Heart right ventricle (tissue), 16 donors: Measurements from ENCODE around the gene IRX2. TPM values are rescaled to one million over a fixed set of nuclear protein-coding genes. Genes with fewer than 3 reads are reported as not detected.

Experiments used
- ATAC-seq, 8 donors: fragments of 200-7000 bp; cut with Tn5 transposase; one replicate each; pipeline ENCODE4 v1.9.1; 2020; ENCODE audit warnings: mild to moderate bottlenecking in 8 of 8, moderate library complexity in 8 of 8, moderate number of reproducible peaks in 1 of 8
- DNase-seq, 2 donors: peaks; one replicate each; pipeline ENCODE4 v3.0.0-alpha.2; 2020
- H3K27ac ChIP-seq, 10 donors: fragments of 200-600 bp; sonication (generic) in 2 of 10; one replicate each; pipeline versions ENCODE4 v1.5.0 to v1.8.0; 2020 to 2022; ENCODE audit warnings: mild to moderate bottlenecking in 3 of 10
- H3K27me3 ChIP-seq, 7 donors: fragments of 200-600 bp; one replicate each; pipeline ENCODE4 v1.8.0; 2021 to 2022; ENCODE audit warnings: mild to moderate bottlenecking in 2 of 7
- H3K36me3 ChIP-seq, 9 donors: fragments of 200-600 bp; sonication (generic) in 1 of 9; one replicate each; pipeline versions ENCODE4 v1.5.0 to v1.8.0; 2020 to 2022; ENCODE audit warnings: mild to moderate bottlenecking in 2 of 9
- H3K4me1 ChIP-seq, 9 donors: fragments of 200-600 bp; sonication (generic) in 1 of 9; one replicate each; pipeline versions ENCODE4 v1.5.0 to v1.8.0; 2020 to 2022; ENCODE audit warnings: mild to moderate bottlenecking in 4 of 9
- H3K4me3 ChIP-seq, 10 donors: fragments of 200-600 bp; sonication (generic) in 2 of 10; one replicate each; pipeline versions ENCODE4 v1.5.0 to v1.8.0; 2020 to 2022; ENCODE audit warnings: mild to moderate bottlenecking in 7 of 10, moderate library complexity in 2 of 10
- H3K9me3 ChIP-seq, 11 donors: fragments of 200-600 bp in 10 of 11; sonication (generic) in 2 of 11; one replicate each; pipeline versions ENCODE4 v1.5.0 to v1.8.0; 2013 to 2022; ENCODE audit warnings: mild to moderate bottlenecking in 2 of 11, control low read depth in 1 of 11, moderate library complexity in 1 of 11
- WGBS, 2 donors: extraction: QIAGEN DNeasy Blood & Tissue Kit; methylation state at CpG; one replicate each; pipeline ENCODE4 v1.1.7; 2013; ENCODE audit warnings: inconsistent platforms in 1 of 2; 5-methylcytosine and 5-hydroxymethylcytosine counted together
- intact Hi-C, 10 donors: fragments of 100-400 bp; cut with DNase I; formaldehyde crosslinking; loops; one replicate each; pipeline versions ENCODE4 v1.11.1 to v1.14.2; 2022
- polyA plus RNA-seq, 2 donors: library from polyadenylated mRNA; stranded (reverse); fragments of 200-250 nt; gene quantifications; one replicate each; pipeline ENCODE4 v1.2.3, GENCODE V29; 2013
- total RNA-seq, 10 donors: library from RNA; stranded (reverse); fragmentation: NEBNext Ultra II Directional in 3 of 10; extraction: Animal tissue kit (Norgen Biotek cat#: 25700) in 3 of 10; gene quantifications; one replicate each; pipeline versions ENCODE4 v1.2.1 to v1.2.4, GENCODE V29; 2021 to 2023
- TF ChIP-seq, protein P1 (sequence below), 9 donors: fragments of 200-600 bp; sonication (generic) in 2 of 9; IDR thresholded peaks; one replicate each; pipeline versions ENCODE4 v1.5.0 to v1.8.0; 2021 to 2022; ENCODE audit warnings: antibody characterized with exemption in 9 of 9, mild to moderate bottlenecking in 5 of 9, moderate library complexity in 1 of 9
- donor health status: Arrhythmogenic right ventricular cardiomyopathy.
- donor health status: ischemic (EF 13 %, LVEDD 7.1; RV severe dilation, severe dysfunction).
- donor health status: healthy with polysubstance abuse.
- donor health status: DM: no; HTN: yes; CAD: no.
- donor health status: DM: no; HTN: no; CAD: no.
- donor health status: ischemic (EF 25% LVEDD 6.9; RV normal size, moderate dysfunction).
- donor health status: ischemic (EF 25% LVEDD 5.7; RV mildly dilated, moderate dysfunction).
- donor health status: healthy.
- donor health status: DM: yes; HTN: yes; CAD: no.
- donor health status: Ischemic cardiomyopathy.
- donor health status: ischemic (EF 35%, LVEDD 5.7; RV mildly dilated, moderate dysfunction).
- donor health status: nonischemic (EF 11% LVEDD 7.7; RV severe dilation, severe dysfunction).
- donor health status: DM: yes; HTN: yes; CAD: no.
- donor health status: PGD.
- donor health status: ischemic (EF 29% LVEDD 5.4; RV normal size, mild dysfunction).
- donor health status: nonischemic (EF 23%, LVEDD 6.1; RV moderate dilation, normal function).

IRX2 gene
- total and polyA plus RNA-seq, 12 donors: 0.09 to 6.4 (median 1.3) TPM

DNA sequence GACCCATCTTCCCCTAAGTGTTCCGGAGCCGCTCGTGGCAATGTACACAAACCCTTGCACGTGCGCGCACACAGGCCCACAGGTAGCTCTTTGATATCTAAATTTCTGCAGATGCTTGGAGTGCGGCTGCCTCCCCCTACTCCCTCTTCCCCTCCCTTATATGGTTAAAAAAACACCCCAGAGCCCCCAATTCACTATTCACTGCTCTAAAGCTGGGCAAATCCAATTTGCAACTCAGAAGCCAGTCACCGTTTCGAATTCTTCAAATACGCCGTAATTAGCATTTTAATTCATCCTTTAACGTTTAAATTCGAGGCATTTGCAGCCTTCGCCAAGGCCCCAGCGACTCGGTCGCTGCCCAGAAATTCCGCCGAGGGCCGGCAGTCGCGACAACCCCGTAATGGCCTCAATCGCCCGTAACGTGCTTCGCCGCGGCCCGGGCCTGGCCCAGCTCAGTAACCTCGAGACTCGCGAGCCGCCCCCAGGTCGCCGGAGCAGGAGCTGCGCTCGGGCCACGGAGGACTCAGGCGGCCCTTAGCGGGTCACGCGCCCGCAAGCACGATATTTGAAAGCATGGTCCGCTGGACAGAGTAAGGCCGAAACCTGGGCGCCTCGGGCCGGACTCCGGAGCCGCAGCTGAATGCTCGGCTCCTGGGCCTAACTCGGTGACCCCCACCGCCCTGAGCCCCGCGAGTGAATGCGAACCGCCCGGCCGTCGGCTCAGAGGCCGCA lies 1.3 kb downstream of the IRX2 start:
- no peaks in the 10 kb centered on the region for H3K36me3 ChIP-seq
- peak overlapping the region in 5 of 10 donors; percentile 26 to 67 (median 35) for H3K27ac ChIP-seq
- H3K4me3 ChIP-seq: peak overlapping the region; percentile 29 to 50 (median 43)
- H3K4me1 ChIP-seq: peaks cover 2 to 34% (median 12%) of the 10 kb centered on the region in 9 donors
- intact Hi-C loops: no loop called here
- DNase-seq (no peak), ATAC-seq (no peak)
- H3K27me3 ChIP-seq: peaks cover 46 to 98% (median 94%) of the 10 kb centered on the region in 7 donors
- TF ChIP-seq, protein P1, sequence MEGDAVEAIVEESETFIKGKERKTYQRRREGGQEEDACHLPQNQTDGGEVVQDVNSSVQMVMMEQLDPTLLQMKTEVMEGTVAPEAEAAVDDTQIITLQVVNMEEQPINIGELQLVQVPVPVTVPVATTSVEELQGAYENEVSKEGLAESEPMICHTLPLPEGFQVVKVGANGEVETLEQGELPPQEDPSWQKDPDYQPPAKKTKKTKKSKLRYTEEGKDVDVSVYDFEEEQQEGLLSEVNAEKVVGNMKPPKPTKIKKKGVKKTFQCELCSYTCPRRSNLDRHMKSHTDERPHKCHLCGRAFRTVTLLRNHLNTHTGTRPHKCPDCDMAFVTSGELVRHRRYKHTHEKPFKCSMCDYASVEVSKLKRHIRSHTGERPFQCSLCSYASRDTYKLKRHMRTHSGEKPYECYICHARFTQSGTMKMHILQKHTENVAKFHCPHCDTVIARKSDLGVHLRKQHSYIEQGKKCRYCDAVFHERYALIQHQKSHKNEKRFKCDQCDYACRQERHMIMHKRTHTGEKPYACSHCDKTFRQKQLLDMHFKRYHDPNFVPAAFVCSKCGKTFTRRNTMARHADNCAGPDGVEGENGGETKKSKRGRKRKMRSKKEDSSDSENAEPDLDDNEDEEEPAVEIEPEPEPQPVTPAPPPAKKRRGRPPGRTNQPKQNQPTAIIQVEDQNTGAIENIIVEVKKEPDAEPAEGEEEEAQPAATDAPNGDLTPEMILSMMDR (IDR thresholded peaks at IDR 0.05): no peak
- no peaks in the 10 kb centered on the region for H3K9me3 ChIP-seq
- WGBS, 2 donors: 6 to 8% methylated on average over 63 of the region's 63 CpGs

DNA sequence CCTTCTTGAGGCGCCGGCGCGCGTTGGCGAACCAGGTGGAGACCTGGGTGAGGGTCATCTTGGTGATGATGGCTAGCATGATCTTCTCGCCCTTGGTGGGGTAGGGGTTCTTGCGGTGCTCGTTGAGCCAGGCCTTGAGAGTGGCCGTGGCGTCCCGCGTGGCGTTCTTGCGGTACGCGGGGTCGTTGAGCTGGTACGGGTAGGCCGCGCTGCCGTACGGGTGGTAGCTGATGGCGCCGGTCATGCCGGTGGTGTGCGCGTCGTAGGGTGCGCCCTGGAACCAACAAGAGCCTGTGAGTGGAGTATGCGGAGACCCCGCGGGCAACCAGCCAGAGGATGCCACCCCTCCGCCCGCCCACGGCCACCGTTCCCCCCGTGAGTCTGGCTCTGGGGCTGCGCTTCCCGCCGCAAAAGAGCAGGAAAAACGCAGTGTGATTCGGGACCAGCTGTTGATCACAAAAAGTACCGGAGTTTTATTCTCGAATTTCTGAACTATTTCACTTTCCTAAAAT lies 1.9 kb downstream of the IRX2 start:
- Histone ChIP-seq H3K9me3 (no peaks in the 10 kb centered on the region), H3K4me3 (no peak overlapping the region), H3K27ac (no peak overlapping the region), H3K4me1 (peaks cover 1 to 27% (median 10%) of the 10 kb centered on the region in 9 donors), H3K27me3 (peaks cover 41 to 98% (median 94%) of the 10 kb centered on the region in 7 donors), H3K36me3 (no peaks in the 10 kb centered on the region)
- ATAC-seq (no peak), DNase-seq (no peak)
- WGBS, 2 donors: 25 to 31% methylated on average over 45 of the region's 45 CpGs
- TF ChIP-seq, protein P1 (IDR thresholded peaks at IDR 0.05): no peak
- intact Hi-C loops: no loop called here

DNA sequence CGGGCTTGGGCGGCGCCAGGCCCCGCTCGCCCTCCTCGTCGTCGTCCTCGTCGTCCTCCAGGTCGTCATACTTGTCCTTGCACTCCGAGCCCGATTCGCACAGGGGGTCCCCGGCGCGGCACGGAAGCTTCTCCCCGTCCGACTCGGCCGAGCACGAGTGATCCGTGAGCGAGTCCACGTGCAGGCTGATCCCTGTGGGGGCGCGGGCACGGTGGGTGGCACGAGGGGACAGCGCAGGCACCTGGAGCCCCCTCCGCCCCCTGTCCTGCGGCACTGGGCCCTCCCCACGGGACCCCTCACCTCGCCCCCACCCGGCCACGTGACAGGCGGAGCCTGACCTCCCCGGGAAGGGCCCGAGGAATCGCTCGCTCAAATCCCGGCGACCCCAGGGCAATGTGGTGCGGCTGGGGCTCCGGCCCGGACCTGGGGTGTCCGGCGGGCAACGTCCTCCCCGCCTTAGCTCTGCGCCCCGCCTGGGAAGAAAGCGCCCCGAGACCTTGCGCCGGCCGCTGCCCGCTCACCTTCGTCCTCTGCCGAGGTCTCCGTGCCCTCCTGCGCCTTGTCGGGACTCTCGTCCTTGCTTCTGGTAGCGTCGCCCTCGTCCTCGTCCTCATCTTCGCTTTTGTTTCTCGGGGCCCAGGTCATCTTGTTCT lies 2.5 kb downstream of the IRX2 start:
- Histone ChIP-seq H3K4me3 (no peak overlapping the region), H3K36me3 (no peaks in the 10 kb centered on the region), H3K9me3 (no peaks in the 10 kb centered on the region), H3K4me1 (peaks cover 0 to 24% (median 6%) of the 10 kb centered on the region in 9 donors), H3K27ac (no peak overlapping the region), H3K27me3 (peaks cover 37 to 98% (median 94%) of the 10 kb centered on the region in 7 donors)
- ATAC-seq (no peak), DNase-seq (no peak)
- TF ChIP-seq, protein P1 (IDR thresholded peaks at IDR 0.05): no peak
- WGBS, 2 donors: 28 to 35% methylated on average over 55 to 71 of the region's 71 CpGs
- intact Hi-C loops: no loop called here

DNA sequence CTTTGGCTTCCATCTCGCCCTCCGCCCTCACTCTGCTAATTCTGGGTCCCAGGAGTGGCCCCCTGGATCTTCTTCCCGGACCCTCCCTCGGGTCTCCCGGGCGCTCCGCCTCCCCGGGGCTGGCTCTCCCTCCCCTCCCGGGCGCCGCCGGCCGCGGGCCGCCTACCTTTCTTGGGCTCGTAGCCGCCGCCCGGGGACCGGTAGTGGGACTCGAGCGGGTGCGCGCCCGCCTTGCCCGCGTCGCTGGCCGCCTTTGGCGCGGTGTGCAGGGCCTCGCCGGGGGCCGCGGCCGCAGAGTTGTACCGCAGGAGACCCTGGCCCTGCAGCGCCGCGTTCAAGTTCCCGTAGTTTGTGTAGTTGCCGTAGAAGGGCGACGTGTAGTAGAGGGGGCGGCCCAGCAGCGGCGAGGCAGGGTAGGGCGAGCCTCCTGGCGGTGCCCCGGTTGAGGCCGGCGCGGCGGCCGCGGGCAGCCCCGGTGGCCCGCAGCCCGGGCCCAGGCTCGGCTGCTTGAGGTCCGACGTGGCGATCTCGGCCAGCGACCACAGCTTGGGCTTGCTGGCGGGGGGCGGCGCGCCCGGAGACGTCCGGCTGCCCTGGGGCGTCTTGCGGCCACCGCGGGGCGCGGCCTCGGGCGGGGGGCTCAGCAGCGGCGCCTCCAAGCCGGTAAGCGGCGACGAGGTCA lies 3.2 kb downstream of the IRX2 start:
- no peak for DNase-seq
- ATAC-seq: no peak
- Histone ChIP-seq H3K36me3 (no peaks in the 10 kb centered on the region), H3K27me3 (peaks cover 37 to 97% (median 94%) of the 10 kb centered on the region in 7 donors), H3K4me3 (no peak overlapping the region), H3K9me3 (no peaks in the 10 kb centered on the region), H3K4me1 (peaks cover 0 to 20% (median 6%) of the 10 kb centered on the region in 9 donors), H3K27ac (no peak overlapping the region)
- TF ChIP-seq, protein P1 (IDR thresholded peaks at IDR 0.05): no peak
- intact Hi-C loops: no loop called here
- 15 to 26% methylated on average over 78 to 86 of the region's 86 CpGs for WGBS, 2 donors
